A549 (cell line): ENCODE measurements around the gene GPC1.

Experiments used
- CHD2 ChIP-seq: fragments of 150-350 bp; IDR thresholded peaks from 2 replicates; pipeline ENCODE4 v1.6.1; 2014; ENCODE audit warnings: low read length; ENCODE audit not compliant: partially characterized antibody
- EP300 ChIP-seq, 2 experiments: fragments of >200 bp; sonication (Bioruptor Twin); formaldehyde crosslinking; IDR thresholded peaks; 2 replicates in 1 of 2; 3 replicates in 1 of 2; pipeline ENCODE4 v1.6.1; 2016 to 2017
- JUNB ChIP-seq: fragments of >200 bp; sonication (Bioruptor Twin); formaldehyde crosslinking; IDR thresholded peaks from 2 replicates; pipeline ENCODE4 v1.6.1; 2016
- MAFK ChIP-seq: fragments of 450-650 bp; IDR thresholded peaks from 2 replicates; pipeline ENCODE4 v1.6.1; 2014; ENCODE audit not compliant: partially characterized antibody
- POLR2A ChIP-seq: IDR thresholded peaks from 2 replicates; pipeline ENCODE4 v1.6.1; 2012; ENCODE audit warnings: mild to moderate bottlenecking, low read length
- RAD21 ChIP-seq, 2 experiments: fragments of >200 bp in 1 of 2; sonication (Bioruptor Twin) in 1 of 2; formaldehyde crosslinking in 1 of 2; IDR thresholded peaks in 1 of 2; conservative IDR thresholded peaks in 1 of 2; 2 replicates in 1 of 2; 3 replicates in 1 of 2; pipeline ENCODE4 v1.6.1; 2012 to 2018; ENCODE audit warnings: inconsistent platforms in 1 of 2
- RFX5 ChIP-seq: fragments of 450-650 bp; IDR thresholded peaks from 2 replicates; pipeline ENCODE4 v1.7.1; 2014; ENCODE audit warnings: antibody characterized with exemption, mild to moderate bottlenecking, moderate library complexity
- SREBF2 ChIP-seq: fragments of 450-650 bp; IDR thresholded peaks from 2 replicates; pipeline ENCODE4 v1.6.1; 2014; ENCODE audit warnings: mild to moderate bottlenecking, moderate library complexity
- ZC3H11A ChIP-seq: fragments of 450-650 bp; IDR thresholded peaks from 2 replicates; pipeline ENCODE4 v1.6.1; 2014; ENCODE audit warnings: antibody characterized with exemption, mild to moderate bottlenecking
- ZSCAN20 ChIP-seq: fragments of 250-450 bp; sonication (Bioruptor Pico); IDR thresholded peaks from 2 replicates; pipeline ENCODE4 v1.8.0; 2022; ENCODE audit warnings: mild to moderate bottlenecking, moderate library complexity
- TF ChIP-seq, protein P1 (sequence below): fragments of >200 bp; sonication (Bioruptor Twin); formaldehyde crosslinking; IDR thresholded peaks from 3 replicates; pipeline ENCODE4 v1.5.1; 2016
- TF ChIP-seq, protein P2 (sequence below): fragments of 200-600 bp; sonication (generic); IDR thresholded peaks from 2 replicates; pipeline ENCODE4 v1.6.1; 2016; ENCODE audit warnings: antibody characterized with exemption, mild to moderate bottlenecking, moderate library complexity
- TF ChIP-seq, protein P3 (sequence below): IDR thresholded peaks from 2 replicates; pipeline ENCODE4 v1.6.1; 2012
- TF ChIP-seq, protein P4 (sequence below): fragments of 250-450 bp; sonication (Bioruptor Pico); IDR thresholded peaks from 2 replicates; pipeline ENCODE4 v1.5.0; 2021; ENCODE audit warnings: mild to moderate bottlenecking, moderate library complexity, borderline replicate concordance

DNA sequence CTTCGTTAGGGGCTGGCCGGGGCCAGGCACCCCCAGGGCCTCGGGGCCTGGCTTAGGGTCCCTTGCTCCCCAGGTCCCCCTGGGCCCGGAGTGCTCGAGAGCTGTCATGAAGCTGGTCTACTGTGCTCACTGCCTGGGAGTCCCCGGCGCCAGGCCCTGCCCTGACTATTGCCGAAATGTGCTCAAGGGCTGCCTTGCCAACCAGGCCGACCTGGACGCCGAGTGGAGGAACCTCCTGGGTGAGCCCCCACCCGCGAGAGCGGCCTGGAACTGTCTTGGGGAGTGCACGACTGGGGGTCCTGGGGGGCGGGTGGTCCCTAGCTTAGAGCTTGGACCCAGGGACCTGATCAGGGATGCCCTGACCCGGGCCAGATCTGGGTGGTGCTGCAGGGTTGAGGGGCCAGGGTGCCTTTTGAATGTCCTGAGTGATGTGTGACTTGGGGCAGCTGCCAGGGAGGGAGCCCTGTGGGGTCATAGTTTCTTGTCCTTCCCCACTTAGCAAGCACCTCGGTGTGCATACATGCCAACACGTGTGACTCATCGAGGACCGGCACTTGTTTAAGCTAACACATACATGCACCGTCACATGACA, 27.9 kb downstream of the GPC1 start:
- no peak for TF ChIP-seq JUNB
- TF ChIP-seq MAFK = no peak
- TF ChIP-seq, protein P1, sequence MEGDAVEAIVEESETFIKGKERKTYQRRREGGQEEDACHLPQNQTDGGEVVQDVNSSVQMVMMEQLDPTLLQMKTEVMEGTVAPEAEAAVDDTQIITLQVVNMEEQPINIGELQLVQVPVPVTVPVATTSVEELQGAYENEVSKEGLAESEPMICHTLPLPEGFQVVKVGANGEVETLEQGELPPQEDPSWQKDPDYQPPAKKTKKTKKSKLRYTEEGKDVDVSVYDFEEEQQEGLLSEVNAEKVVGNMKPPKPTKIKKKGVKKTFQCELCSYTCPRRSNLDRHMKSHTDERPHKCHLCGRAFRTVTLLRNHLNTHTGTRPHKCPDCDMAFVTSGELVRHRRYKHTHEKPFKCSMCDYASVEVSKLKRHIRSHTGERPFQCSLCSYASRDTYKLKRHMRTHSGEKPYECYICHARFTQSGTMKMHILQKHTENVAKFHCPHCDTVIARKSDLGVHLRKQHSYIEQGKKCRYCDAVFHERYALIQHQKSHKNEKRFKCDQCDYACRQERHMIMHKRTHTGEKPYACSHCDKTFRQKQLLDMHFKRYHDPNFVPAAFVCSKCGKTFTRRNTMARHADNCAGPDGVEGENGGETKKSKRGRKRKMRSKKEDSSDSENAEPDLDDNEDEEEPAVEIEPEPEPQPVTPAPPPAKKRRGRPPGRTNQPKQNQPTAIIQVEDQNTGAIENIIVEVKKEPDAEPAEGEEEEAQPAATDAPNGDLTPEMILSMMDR = no peak
- no peak for TF ChIP-seq ZSCAN20 (CRISPR knock-in tag)
- no peak for TF ChIP-seq ZC3H11A
- TF ChIP-seq CHD2 = no peak
- TF ChIP-seq POLR2A = no peak
- TF ChIP-seq, protein P2, sequence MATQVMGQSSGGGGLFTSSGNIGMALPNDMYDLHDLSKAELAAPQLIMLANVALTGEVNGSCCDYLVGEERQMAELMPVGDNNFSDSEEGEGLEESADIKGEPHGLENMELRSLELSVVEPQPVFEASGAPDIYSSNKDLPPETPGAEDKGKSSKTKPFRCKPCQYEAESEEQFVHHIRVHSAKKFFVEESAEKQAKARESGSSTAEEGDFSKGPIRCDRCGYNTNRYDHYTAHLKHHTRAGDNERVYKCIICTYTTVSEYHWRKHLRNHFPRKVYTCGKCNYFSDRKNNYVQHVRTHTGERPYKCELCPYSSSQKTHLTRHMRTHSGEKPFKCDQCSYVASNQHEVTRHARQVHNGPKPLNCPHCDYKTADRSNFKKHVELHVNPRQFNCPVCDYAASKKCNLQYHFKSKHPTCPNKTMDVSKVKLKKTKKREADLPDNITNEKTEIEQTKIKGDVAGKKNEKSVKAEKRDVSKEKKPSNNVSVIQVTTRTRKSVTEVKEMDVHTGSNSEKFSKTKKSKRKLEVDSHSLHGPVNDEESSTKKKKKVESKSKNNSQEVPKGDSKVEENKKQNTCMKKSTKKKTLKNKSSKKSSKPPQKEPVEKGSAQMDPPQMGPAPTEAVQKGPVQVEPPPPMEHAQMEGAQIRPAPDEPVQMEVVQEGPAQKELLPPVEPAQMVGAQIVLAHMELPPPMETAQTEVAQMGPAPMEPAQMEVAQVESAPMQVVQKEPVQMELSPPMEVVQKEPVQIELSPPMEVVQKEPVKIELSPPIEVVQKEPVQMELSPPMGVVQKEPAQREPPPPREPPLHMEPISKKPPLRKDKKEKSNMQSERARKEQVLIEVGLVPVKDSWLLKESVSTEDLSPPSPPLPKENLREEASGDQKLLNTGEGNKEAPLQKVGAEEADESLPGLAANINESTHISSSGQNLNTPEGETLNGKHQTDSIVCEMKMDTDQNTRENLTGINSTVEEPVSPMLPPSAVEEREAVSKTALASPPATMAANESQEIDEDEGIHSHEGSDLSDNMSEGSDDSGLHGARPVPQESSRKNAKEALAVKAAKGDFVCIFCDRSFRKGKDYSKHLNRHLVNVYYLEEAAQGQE = no peak
- TF ChIP-seq, protein P3, sequence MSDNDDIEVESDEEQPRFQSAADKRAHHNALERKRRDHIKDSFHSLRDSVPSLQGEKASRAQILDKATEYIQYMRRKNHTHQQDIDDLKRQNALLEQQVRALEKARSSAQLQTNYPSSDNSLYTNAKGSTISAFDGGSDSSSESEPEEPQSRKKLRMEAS = no peak
- TF ChIP-seq SREBF2 = no peak
- TF ChIP-seq RAD21 (conservative IDR thresholded peaks at IDR 0.05 in 1 of 2, IDR thresholded peaks at IDR 0.05 in 1 of 2) = no peak
- TF ChIP-seq RFX5 = no peak
- TF ChIP-seq, protein P4, sequence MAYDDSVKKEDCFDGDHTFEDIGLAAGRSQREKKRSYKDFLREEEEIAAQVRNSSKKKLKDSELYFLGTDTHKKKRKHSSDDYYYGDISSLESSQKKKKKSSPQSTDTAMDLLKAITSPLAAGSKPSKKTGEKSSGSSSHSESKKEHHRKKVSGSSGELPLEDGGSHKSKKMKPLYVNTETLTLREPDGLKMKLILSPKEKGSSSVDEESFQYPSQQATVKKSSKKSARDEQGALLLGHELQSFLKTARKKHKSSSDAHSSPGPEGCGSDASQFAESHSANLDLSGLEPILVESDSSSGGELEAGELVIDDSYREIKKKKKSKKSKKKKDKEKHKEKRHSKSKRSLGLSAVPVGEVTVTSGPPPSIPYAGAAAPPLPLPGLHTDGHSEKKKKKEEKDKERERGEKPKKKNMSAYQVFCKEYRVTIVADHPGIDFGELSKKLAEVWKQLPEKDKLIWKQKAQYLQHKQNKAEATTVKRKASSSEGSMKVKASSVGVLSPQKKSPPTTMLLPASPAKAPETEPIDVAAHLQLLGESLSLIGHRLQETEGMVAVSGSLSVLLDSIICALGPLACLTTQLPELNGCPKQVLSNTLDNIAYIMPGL (CRISPR knock-in tag) = no peak
- no peak for TF ChIP-seq EP300 (IDR thresholded peaks at IDR 0.05)
